OCI-LY1 (cell line): ENCODE results near the gene ADAMTSL1.

Source experiments
- H2AFZ ChIP-seq: fragments of 200-600 bp; sonication (generic), shearing (Covaris generic); 2 replicates; pipeline ENCODE4 v1.6.0; 2014; ENCODE audit warnings: antibody characterized with exemption, mild to moderate bottlenecking, low read length
- H3F3A ChIP-seq: fragments of 200-600 bp; sonication (generic), shearing (Covaris generic); 2 replicates; pipeline ENCODE4 v1.6.0; 2014; ENCODE audit warnings: mild to moderate bottlenecking, antibody characterized with exemption, low read length, moderate library complexity; ENCODE audit not compliant: insufficient read depth
- H3K27ac ChIP-seq: fragments of 200-600 bp; sonication (generic); 2 replicates; pipeline ENCODE4 v1.5.1; 2014; ENCODE audit warnings: low read length, mixed run types, mild to moderate bottlenecking, low read depth; ENCODE audit not compliant: poor library complexity, severe bottlenecking
- H3K27me3 ChIP-seq: fragments of 200-600 bp; sonication (generic); 2 replicates; pipeline ENCODE4 v1.6.0; 2014; ENCODE audit warnings: antibody characterized with exemption, mild to moderate bottlenecking, low read length, moderate library complexity; ENCODE audit not compliant: insufficient read depth
- H3K36me3 ChIP-seq: fragments of 200-600 bp; sonication (generic); 2 replicates; pipeline ENCODE4 v1.6.1; 2014; ENCODE audit warnings: mild to moderate bottlenecking, antibody characterized with exemption, low read length, moderate library complexity, mixed read lengths; ENCODE audit not compliant: insufficient read depth
- H3K4me1 ChIP-seq: fragments of 200-600 bp; sonication (generic); 2 replicates; pipeline ENCODE4 v1.5.1; 2014; ENCODE audit warnings: mild to moderate bottlenecking, low read length, moderate library complexity; ENCODE audit not compliant: insufficient read depth, severe bottlenecking
- H3K4me2 ChIP-seq: fragments of 200-600 bp; sonication (generic), shearing (Covaris generic); 2 replicates; pipeline ENCODE4 v1.6.1; 2014; ENCODE audit warnings: low read length
- H3K4me3 ChIP-seq: fragments of 200-600 bp; sonication (generic); 2 replicates; pipeline ENCODE4 v1.5.1; 2014; ENCODE audit warnings: low read length, low read depth, mild to moderate bottlenecking, mixed read lengths; ENCODE audit not compliant: poor library complexity, severe bottlenecking
- H3K79me2 ChIP-seq: fragments of 200-600 bp; shearing (Covaris generic); 2 replicates; pipeline ENCODE4 v1.6.1; 2016; ENCODE audit warnings: mixed run types, low read length, mixed read lengths; ENCODE audit not compliant: insufficient read depth
- H3K9ac ChIP-seq: fragments of 200-600 bp; sonication (generic), shearing (Covaris generic); 2 replicates; pipeline ENCODE4 v1.6.1; 2014; ENCODE audit warnings: mild to moderate bottlenecking, low read length, mixed read lengths
- H3K9me2 ChIP-seq: fragments of 200-600 bp; sonication (generic), shearing (Covaris generic); 2 replicates; pipeline ENCODE4 v1.6.1; 2014; ENCODE audit warnings: low read depth, mild to moderate bottlenecking, low read length, mixed read lengths
- H3K9me3 ChIP-seq: fragments of 200-600 bp; shearing (Covaris generic); 2 replicates; pipeline ENCODE4 v1.6.1; 2014; ENCODE audit warnings: low read length, mixed read lengths
- H4K20me1 ChIP-seq: fragments of 200-600 bp; sonication (generic), shearing (Covaris generic); 2 replicates; pipeline ENCODE4 v1.6.0; 2016; ENCODE audit warnings: mild to moderate bottlenecking, low read length; ENCODE audit not compliant: insufficient read depth
- EZH2 ChIP-seq: fragments of 200-600 bp; sonication (generic), shearing (Covaris generic); IDR thresholded peaks from 2 replicates; pipeline ENCODE4 v1.8.0; 2017; ENCODE audit warnings: borderline replicate concordance, mixed run types, mild to moderate bottlenecking, antibody characterized with exemption, low read length, moderate library complexity, mixed read lengths
- TF ChIP-seq, protein P1 (sequence below): fragments of 200-600 bp; sonication (generic), shearing (Covaris generic); IDR thresholded peaks from 2 replicates; pipeline ENCODE4 v1.5.1; 2017; ENCODE audit warnings: mild to moderate bottlenecking, antibody characterized with exemption, low read length, moderate library complexity, mixed read lengths

The ADAMTSL1 gene

DNA sequence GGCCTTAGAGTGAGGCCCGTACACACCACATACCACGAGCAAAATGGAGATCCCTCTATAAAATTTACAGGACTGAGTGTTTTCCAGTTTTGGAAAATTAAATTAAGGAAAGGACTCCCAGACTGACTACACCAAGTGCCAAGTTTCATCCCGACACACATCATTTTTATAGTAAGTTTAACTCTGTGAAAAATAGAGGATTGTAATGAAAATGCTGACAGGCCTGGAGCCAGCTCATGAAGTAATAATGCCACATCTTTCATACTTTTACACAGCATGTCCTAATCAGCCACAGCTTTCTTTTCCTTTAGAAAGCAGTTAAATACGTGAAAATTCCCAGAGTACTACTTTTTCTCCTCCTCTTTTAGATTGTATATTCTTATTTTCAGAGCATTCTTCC, 389.8 kb downstream of the ADAMTSL1 start:
- no peak overlapping the region for H2AFZ ChIP-seq
- TF ChIP-seq, protein P1, sequence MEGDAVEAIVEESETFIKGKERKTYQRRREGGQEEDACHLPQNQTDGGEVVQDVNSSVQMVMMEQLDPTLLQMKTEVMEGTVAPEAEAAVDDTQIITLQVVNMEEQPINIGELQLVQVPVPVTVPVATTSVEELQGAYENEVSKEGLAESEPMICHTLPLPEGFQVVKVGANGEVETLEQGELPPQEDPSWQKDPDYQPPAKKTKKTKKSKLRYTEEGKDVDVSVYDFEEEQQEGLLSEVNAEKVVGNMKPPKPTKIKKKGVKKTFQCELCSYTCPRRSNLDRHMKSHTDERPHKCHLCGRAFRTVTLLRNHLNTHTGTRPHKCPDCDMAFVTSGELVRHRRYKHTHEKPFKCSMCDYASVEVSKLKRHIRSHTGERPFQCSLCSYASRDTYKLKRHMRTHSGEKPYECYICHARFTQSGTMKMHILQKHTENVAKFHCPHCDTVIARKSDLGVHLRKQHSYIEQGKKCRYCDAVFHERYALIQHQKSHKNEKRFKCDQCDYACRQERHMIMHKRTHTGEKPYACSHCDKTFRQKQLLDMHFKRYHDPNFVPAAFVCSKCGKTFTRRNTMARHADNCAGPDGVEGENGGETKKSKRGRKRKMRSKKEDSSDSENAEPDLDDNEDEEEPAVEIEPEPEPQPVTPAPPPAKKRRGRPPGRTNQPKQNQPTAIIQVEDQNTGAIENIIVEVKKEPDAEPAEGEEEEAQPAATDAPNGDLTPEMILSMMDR = no peak
- no peak for TF ChIP-seq EZH2
- no peaks in the 10 kb centered on the region for H4K20me1 ChIP-seq
- no peaks in the 10 kb centered on the region for H3K27me3 ChIP-seq
- no peaks in the 10 kb centered on the region for H3K9me2 ChIP-seq
- H3K36me3 ChIP-seq = no peaks in the 10 kb centered on the region
- no peak overlapping the region for H3K4me3 ChIP-seq
- H3K4me2 ChIP-seq = no peak overlapping the region
- no peak overlapping the region for H3K9ac ChIP-seq
- no peak overlapping the region for H3K27ac ChIP-seq
- H3K79me2 ChIP-seq = no peaks in the 10 kb centered on the region
- no peaks in the 10 kb centered on the region for H3F3A ChIP-seq
- H3K4me1 ChIP-seq = no peaks in the 10 kb centered on the region
- H3K9me3 ChIP-seq = no peaks in the 10 kb centered on the region

DNA sequence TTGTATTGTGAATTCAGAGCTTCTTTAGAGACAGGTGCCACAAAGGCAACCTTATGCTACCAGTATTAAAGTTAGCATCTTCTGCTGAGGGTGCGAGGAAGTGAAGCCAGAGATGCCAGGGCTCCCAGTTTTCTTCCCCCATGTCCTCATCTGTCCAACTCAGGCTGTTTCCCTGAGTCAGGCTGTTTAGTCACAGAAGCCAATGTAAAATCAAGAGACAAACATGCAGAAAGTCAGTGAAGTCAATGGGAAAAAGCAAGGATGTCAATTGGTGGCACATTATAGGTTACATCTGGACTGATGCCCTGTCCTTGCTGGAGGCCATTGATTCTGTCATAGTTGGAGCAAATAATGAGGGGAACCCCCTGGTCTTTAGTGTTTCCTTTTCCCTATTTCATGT, 390.6 kb downstream of the ADAMTSL1 start:
- no peaks in the 10 kb centered on the region for H3K36me3 ChIP-seq
- H3K4me2 ChIP-seq = no peak overlapping the region
- H3K9me2 ChIP-seq = no peaks in the 10 kb centered on the region
- no peak for TF ChIP-seq EZH2
- TF ChIP-seq, protein P1 = no peak
- no peak overlapping the region for H3K9ac ChIP-seq
- H3F3A ChIP-seq = no peaks in the 10 kb centered on the region
- H3K4me1 ChIP-seq = no peaks in the 10 kb centered on the region
- H4K20me1 ChIP-seq = no peaks in the 10 kb centered on the region
- no peak overlapping the region for H2AFZ ChIP-seq
- H3K4me3 ChIP-seq = no peak overlapping the region
- H3K9me3 ChIP-seq = no peaks in the 10 kb centered on the region
- H3K27ac ChIP-seq = no peak overlapping the region
- no peaks in the 10 kb centered on the region for H3K79me2 ChIP-seq
- no peaks in the 10 kb centered on the region for H3K27me3 ChIP-seq

DNA sequence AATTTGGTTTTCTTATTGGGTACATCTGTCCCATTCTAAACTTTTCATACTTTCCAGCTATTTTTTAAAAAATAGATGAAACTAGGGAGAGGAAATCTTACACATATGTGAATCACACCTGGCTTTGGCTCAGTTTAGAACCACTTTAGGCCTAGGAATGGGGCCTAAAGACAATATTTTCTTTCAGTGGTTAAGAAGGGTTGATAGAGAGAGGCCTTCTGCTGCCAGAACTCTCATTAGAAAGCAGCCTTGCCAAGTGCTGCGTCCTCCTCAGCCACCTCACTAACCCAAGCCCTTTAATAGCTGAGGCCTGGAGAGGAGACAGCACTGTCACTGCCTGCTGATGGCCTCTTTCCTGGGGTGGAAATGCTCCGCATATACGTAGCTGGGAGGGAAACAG, 391.6 kb downstream of the ADAMTSL1 start:
- Histone ChIP-seq H3K4me2 (no peak overlapping the region), H2AFZ (no peak overlapping the region), H4K20me1 (no peaks in the 10 kb centered on the region)

More for the DNA sequence above, 391.6 kb downstream of the ADAMTSL1 start:
- H3F3A ChIP-seq = no peaks in the 10 kb centered on the region
- no peaks in the 10 kb centered on the region for H3K9me3 ChIP-seq
- TF ChIP-seq, protein P1 = no peak
- TF ChIP-seq EZH2 = no peak
- no peak overlapping the region for H3K9ac ChIP-seq
- no peak overlapping the region for H3K27ac ChIP-seq
- no peaks in the 10 kb centered on the region for H3K27me3 ChIP-seq
- H3K79me2 ChIP-seq = no peaks in the 10 kb centered on the region
- no peaks in the 10 kb centered on the region for H3K36me3 ChIP-seq
- H3K9me2 ChIP-seq = no peaks in the 10 kb centered on the region
- H3K4me1 ChIP-seq = no peaks in the 10 kb centered on the region
- H3K4me3 ChIP-seq = no peak overlapping the region
